Parathyroid adenoma (tissue), 2 donors: ENCODE measurements around the gene NUP160.
"Not testable (repeated sequence)": the region's sequence is repeated elsewhere in the genome, so short reads cannot be mapped to it uniquely, and the experiment has no call there.

Experiments
- H2AFZ ChIP-seq: fragments of 300-600 bp; sonication (generic); one replicate; pipeline ENCODE4 v1.7.0; 2017; ENCODE audit warnings: antibody characterized with exemption, mild to moderate bottlenecking
- H3K27ac ChIP-seq: fragments of 300-600 bp; sonication (generic); one replicate; pipeline ENCODE4 v1.7.0; 2017
- H3K27me3 ChIP-seq: fragments of 300-600 bp; sonication (generic); one replicate; pipeline ENCODE4 v1.7.0; 2017; ENCODE audit warnings: low read length; ENCODE audit not compliant: control insufficient read depth, insufficient read depth
- H3K36me3 ChIP-seq: fragments of 300-600 bp; sonication (generic); one replicate; pipeline ENCODE4 v1.7.0; 2017; ENCODE audit warnings: low read length; ENCODE audit not compliant: control insufficient read depth, insufficient read depth
- H3K4me1 ChIP-seq: fragments of 300-600 bp; sonication (generic); one replicate; pipeline ENCODE4 v1.7.0; 2017; ENCODE audit warnings: control low read depth
- H3K4me2 ChIP-seq: fragments of 300-600 bp; sonication (generic); one replicate; pipeline ENCODE4 v1.7.0; 2017; ENCODE audit warnings: low read length
- H3K4me3 ChIP-seq: fragments of 300-600 bp; sonication (generic); one replicate; pipeline ENCODE4 v1.7.0; 2017; ENCODE audit warnings: low read depth, low read length
- H3K79me2 ChIP-seq: fragments of 300-600 bp; sonication (generic); one replicate; pipeline ENCODE4 v1.7.0; 2017; ENCODE audit warnings: control low read depth
- H3K9ac ChIP-seq: fragments of 300-600 bp; sonication (generic); one replicate; pipeline ENCODE4 v1.7.0; 2017; ENCODE audit warnings: mild to moderate bottlenecking
- H3K9me3 ChIP-seq: fragments of 300-600 bp; sonication (generic); one replicate; pipeline ENCODE4 v1.7.0; 2017; ENCODE audit warnings: low read length; ENCODE audit not compliant: control insufficient read depth
- CTCF ChIP-seq: fragments of 300-600 bp; sonication (generic); IDR thresholded peaks from one replicate; pipeline ENCODE4 v1.7.0; 2017; ENCODE audit warnings: antibody characterized with exemption, mild to moderate bottlenecking
- donor health status: primary hyperparathyroidism.

NUP160 gene

GRCh38 chr11:47842749-47843148 lies 5.4 kb downstream of the NUP160 start:
- Histone ChIP-seq H3K9ac (no peak overlapping the region), H3K27me3 (no peaks in the 10 kb centered on the region), H3K79me2 (peaks cover 5% of the 10 kb centered on the region), H3K4me2 (no peak overlapping the region), H2AFZ (no peak overlapping the region), H3K27ac (no peak overlapping the region), H3K4me3 (no peak overlapping the region), H3K36me3 (no peaks in the 10 kb centered on the region), H3K4me1 (peaks cover 7% of the 10 kb centered on the region), H3K9me3 (no peaks in the 10 kb centered on the region)
- TF ChIP-seq CTCF: no peak

- H3K9ac ChIP-seq: no peak overlapping the region
- H3K4me3 ChIP-seq: no peak overlapping the region
- H3K79me2 ChIP-seq: peaks cover 6% of the 10 kb centered on the region
- no peaks in the 10 kb centered on the region for H3K9me3 ChIP-seq
- no peak for TF ChIP-seq CTCF
- H3K27me3 ChIP-seq: no peaks in the 10 kb centered on the region
- H3K27ac ChIP-seq: no peak overlapping the region
- H3K4me1 ChIP-seq: no peaks in the 10 kb centered on the region
- H3K4me2 ChIP-seq: no peak overlapping the region
- H3K36me3 ChIP-seq: no peaks in the 10 kb centered on the region
- no peak overlapping the region for H2AFZ ChIP-seq
Observed at GRCh38 chr11:47837929-47838328, 10.2 kb downstream of the NUP160 start.

GRCh38 chr11:47837292-47837691 lies 10.9 kb downstream of the NUP160 start:
- no peak overlapping the region for H3K27ac ChIP-seq
- H3K79me2 ChIP-seq: peaks cover 6% of the 10 kb centered on the region
- no peak overlapping the region for H3K4me3 ChIP-seq
- TF ChIP-seq CTCF: no peak
- no peaks in the 10 kb centered on the region for H3K9me3 ChIP-seq
- H3K36me3 ChIP-seq: no peaks in the 10 kb centered on the region
- no peak overlapping the region for H2AFZ ChIP-seq
- no peak overlapping the region for H3K4me2 ChIP-seq
- no peak overlapping the region for H3K9ac ChIP-seq
- no peaks in the 10 kb centered on the region for H3K27me3 ChIP-seq
- no peaks in the 10 kb centered on the region for H3K4me1 ChIP-seq

DNA sequence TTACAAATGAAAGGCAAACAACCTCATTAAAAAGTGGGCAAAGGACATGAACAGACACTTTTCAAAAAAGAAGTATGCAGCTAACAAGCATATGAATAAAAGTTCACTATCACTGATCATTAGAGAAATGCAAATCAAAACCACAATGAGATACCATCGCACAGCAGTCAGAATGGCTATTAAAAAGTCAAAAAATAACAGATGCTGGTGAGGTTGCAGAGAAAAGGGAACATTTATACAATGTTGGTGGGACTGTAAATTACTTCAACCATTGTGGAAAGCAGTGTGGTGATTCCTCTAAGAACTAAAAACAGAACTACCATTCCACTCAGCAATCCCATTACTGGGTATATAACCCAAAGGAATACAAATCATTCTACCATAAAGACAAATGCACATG lies 18.1 kb downstream of the NUP160 start:
- H3K4me2 ChIP-seq, H3K27ac ChIP-seq, H3K27me3 ChIP-seq, H3K36me3 ChIP-seq, H3K9me3 ChIP-seq, H2AFZ ChIP-seq, H3K4me3 ChIP-seq, H3K9ac ChIP-seq, H3K4me1 ChIP-seq, H3K79me2 ChIP-seq: not testable (repeated sequence)

DNA sequence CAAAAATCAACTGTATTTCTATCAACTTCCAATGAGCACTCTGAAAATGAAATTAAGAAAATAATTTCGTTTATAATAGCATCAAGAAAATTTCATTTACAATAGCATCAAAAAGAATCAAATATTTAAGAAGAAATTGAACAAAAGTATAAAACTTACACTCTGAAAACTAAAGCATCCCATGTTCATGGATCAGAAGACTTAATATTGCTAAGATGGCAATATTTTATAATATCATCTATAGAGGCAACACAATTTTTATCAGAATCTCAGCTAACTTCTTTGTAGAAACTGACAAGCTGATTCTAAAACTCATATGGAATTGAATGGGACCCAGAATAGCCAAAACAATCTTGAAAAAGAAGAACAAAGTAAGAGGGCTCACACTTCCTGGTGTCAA lies 19.9 kb downstream of the NUP160 start:
- Histone ChIP-seq H3K4me3 (no peak overlapping the region), H3K9ac (no peak overlapping the region), H3K79me2 (peaks cover 2% of the 10 kb centered on the region), H3K4me1 (no peaks in the 10 kb centered on the region), H3K27ac (no peak overlapping the region), H3K36me3 (no peaks in the 10 kb centered on the region), H2AFZ (no peak overlapping the region), H3K9me3 (no peaks in the 10 kb centered on the region), H3K4me2 (no peak overlapping the region), H3K27me3 (no peaks in the 10 kb centered on the region)
- TF ChIP-seq CTCF: no peak

GRCh38 chr11:47822664-47823063 lies 25.5 kb downstream of the NUP160 start:
- not testable (repeated sequence) for H3K9ac ChIP-seq, H3K9me3 ChIP-seq, H3K4me2 ChIP-seq, H2AFZ ChIP-seq, H3K4me1 ChIP-seq, H3K4me3 ChIP-seq, H3K27me3 ChIP-seq, H3K36me3 ChIP-seq, H3K79me2 ChIP-seq, H3K27ac ChIP-seq
